ENCODE data around the gene SLC44A3.

The SLC44A3 gene

GRCh38 chr1:94823116-94823515, 3.0 kb downstream of the SLC44A3 start:
- no peak overlapping the region for H3K27ac ChIP-seq
- no peak for DNase-seq (ENCODE audit: low spot score)
- CTCF ChIA-PET: no interaction called here
- POLR2A ChIA-PET (ENCODE audit: low non-redundant PET): no interaction called here
- TF ChIP-seq, protein P1, sequence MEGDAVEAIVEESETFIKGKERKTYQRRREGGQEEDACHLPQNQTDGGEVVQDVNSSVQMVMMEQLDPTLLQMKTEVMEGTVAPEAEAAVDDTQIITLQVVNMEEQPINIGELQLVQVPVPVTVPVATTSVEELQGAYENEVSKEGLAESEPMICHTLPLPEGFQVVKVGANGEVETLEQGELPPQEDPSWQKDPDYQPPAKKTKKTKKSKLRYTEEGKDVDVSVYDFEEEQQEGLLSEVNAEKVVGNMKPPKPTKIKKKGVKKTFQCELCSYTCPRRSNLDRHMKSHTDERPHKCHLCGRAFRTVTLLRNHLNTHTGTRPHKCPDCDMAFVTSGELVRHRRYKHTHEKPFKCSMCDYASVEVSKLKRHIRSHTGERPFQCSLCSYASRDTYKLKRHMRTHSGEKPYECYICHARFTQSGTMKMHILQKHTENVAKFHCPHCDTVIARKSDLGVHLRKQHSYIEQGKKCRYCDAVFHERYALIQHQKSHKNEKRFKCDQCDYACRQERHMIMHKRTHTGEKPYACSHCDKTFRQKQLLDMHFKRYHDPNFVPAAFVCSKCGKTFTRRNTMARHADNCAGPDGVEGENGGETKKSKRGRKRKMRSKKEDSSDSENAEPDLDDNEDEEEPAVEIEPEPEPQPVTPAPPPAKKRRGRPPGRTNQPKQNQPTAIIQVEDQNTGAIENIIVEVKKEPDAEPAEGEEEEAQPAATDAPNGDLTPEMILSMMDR (conservative IDR thresholded peaks at IDR 0.05; ENCODE audit: low read depth): no peak

DNA sequence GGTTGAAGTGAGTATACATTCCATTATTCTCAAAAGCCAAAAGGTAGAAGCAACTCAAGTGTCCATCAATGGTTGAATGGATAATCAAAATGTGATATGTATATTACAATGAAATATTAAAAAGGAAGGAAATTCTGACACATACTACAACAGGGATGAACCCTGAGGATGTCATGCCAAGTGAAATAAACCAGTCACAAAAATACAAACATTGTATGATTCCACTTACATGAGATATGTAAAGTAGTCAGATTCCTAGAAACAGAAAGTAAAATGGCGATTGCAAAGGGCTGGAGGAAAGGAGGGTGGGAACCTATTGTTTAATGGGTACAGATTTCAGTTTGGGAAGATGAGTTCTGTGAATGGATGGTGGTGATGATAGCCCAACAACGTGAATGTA, 5.8 kb downstream of the SLC44A3 start:
- POLR2A ChIA-PET (ENCODE audit: low non-redundant PET): no interaction called here
- TF ChIP-seq, protein P1 (conservative IDR thresholded peaks at IDR 0.05; ENCODE audit: low read depth): no peak
- no peak overlapping the region for H3K27ac ChIP-seq
- CTCF ChIA-PET: no interaction called here
- no peak for DNase-seq (ENCODE audit: low spot score)

DNA sequence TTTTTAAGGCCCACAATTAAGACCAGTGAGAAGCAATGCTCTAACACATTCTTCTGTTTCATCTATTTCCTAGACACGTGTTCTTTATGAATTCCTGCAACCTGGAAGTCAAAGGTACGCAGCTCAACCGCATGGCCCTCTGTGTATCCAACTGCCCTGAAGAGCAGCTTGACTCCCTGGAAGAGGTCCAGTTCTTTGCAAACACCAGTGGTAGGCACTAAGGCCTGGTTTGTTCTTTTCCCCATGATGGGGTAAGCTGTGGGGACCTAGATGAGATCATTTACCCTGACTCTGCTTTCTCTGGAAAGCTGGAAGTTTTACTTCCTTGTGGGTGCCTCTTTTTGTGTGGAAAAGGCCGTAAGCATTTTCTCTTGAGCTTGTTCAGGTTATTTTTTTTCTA, 7.3 kb downstream of the SLC44A3 start:
- H3K27ac ChIP-seq: no peak overlapping the region
- no peak for DNase-seq (ENCODE audit: low spot score)
- POLR2A ChIA-PET (ENCODE audit: low non-redundant PET): no interaction called here
- CTCF ChIA-PET: interaction anchor here (1.1 kb wide), 1 partner anchor 214 kb away, joined by 3 read pairs; no protein-coding TSS in a partner anchor
- TF ChIP-seq, protein P1 (conservative IDR thresholded peaks at IDR 0.05; ENCODE audit: low read depth): no peak

DNA sequence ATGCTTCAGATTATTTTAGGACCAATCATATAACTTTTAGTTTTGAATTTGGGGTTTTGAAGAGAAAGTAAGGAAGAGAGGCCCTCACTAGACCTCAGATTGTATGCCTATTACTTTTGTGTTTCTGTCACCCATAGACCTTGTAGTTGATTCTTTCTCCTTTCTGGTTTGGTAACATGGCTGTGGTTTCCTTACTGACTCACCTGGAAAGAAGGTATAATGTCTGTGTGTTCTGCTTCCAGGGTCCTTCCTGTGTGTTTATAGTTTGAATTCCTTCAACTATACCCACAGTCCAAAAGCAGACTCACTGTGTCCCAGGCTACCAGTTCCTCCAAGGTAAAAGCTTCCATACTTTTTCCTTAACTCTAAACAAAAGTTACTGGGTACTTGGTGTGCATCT, 8.1 kb downstream of the SLC44A3 start:
- H3K27ac ChIP-seq: no peak overlapping the region
- TF ChIP-seq, protein P1 (conservative IDR thresholded peaks at IDR 0.05; ENCODE audit: low read depth): no peak
- DNase-seq (ENCODE audit: low spot score): peak; percentile 19
- POLR2A ChIA-PET (ENCODE audit: low non-redundant PET): no interaction called here
- CTCF ChIA-PET: no interaction called here

DNA sequence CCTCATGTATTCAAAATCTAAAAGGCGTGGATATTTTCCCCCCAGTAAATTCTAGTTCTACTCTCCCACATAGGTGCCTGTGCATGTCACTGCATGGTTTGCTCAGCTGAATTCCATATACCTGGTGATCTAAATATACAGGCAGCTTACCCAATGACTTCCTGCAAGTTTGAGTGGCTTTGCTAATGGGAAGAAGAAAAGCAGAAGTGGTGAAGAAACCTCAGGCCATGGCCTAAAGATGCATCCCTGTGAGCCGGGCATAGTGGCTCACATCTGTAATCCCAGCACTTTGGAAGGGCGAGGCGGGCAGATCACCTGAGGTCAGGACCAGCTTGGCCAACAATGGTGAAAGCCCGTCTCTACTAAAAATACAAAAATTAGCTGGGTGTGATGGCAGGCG, 11.5 kb downstream of the SLC44A3 start:
- DNase-seq (ENCODE audit: low spot score): no peak
- TF ChIP-seq, protein P1 (conservative IDR thresholded peaks at IDR 0.05; ENCODE audit: low read depth): no peak
- CTCF ChIA-PET: no interaction called here
- no peak overlapping the region for H3K27ac ChIP-seq
- POLR2A ChIA-PET (ENCODE audit: low non-redundant PET): no interaction called here

- no peak overlapping the region for H3K27ac ChIP-seq
- DNase-seq (ENCODE audit: low spot score): no peak
- TF ChIP-seq, protein P1 (conservative IDR thresholded peaks at IDR 0.05; ENCODE audit: low read depth): no peak
- ChIA-PET POLR2A (ENCODE audit: low non-redundant PET) (no interaction called here), CTCF (no interaction called here)
These were observed 12.3 kb downstream of the SLC44A3 start for GRCh38 chr1:94832446-94832845.
